H4 (cell line): Measurements from ENCODE around the gene RXRA. TPM values are rescaled to one million over a fixed set of nuclear protein-coding genes. Genes with fewer than 3 reads are reported as not detected.

Source experiments
- total RNA-seq: library from RNA; depleted of rRNA; stranded (reverse); fragments of >200 nt; shearing (Covaris generic); gene quantifications from 2 replicates; pipeline ENCODE4 v1.2.3, GENCODE V29; 2014; rRNA removed

RXRA gene
- total RNA-seq, 1 experiment from 2014 or later, result 11.2 TPM

Other genes starting within 250 kb of the RXRA start
- gene WDR5, start 190.4 kb upstream of the RXRA start, total RNA-seq, result 26.4 and 30.7 TPM in 2 replicates
- gene RNU6ATAC, start 161.9 kb upstream of the RXRA start, total RNA-seq, result not detected in 2 replicates